NCI-H748 treated with DMSO at 0.1 percent for 48 hours (cell line): Measurements from ENCODE around the gene PAM.

Source experiments
- DNase-seq: peaks from one replicate; lab custom pipeline; 2025; lab: John Stamatoyannopoulos, UW

Gene PAM

GRCh38 chr5:102813740-102814139 lies 58.6 kb downstream of the PAM start:
- no peak for DNase-seq

DNA sequence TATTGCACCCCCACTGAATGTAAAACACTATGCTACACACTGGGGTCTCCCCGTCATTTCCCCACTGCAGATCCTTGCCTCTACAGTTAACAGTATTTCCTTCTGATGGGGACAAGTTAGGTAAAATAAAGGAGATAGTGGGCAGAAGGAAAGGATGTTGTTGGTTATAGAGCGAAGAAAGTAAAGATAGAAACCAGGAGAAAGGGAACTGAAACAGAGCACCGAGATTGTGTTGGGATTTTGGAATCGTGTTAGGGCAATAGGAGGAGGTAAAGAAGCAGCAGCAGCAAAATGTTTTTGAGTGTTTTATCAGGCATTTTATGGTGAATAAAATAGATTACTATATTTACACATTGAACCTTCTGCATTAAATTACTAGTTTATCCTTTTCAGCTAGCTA lies 60.0 kb downstream of the PAM start:
- DNase-seq = no peak

- DNase-seq = no peak
These were observed 60.6 kb downstream of the PAM start for GRCh38 chr5:102815540-102816332.

- no peak for DNase-seq
These were observed 63.2 kb downstream of the PAM start for GRCh38 chr5:102818345-102818744.

DNA sequence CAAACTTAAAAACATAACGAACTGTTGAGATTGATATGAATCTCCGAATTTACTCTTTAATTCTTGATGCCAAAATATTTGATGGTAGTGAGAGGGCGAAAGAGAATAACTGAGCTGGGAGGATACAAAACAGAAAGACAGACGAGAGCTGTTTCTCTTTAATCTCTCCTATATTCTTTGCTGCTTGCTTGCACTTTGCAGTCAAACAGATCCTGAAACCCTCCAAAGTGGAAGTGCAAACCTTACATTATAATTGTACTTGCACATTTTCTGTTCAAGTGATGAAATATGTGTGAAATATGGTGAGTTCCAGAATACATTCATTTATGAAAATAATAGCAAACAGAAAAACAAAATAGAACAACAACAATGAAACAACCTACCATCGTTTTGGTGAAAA lies 63.8 kb downstream of the PAM start:
- no peak for DNase-seq

DNA sequence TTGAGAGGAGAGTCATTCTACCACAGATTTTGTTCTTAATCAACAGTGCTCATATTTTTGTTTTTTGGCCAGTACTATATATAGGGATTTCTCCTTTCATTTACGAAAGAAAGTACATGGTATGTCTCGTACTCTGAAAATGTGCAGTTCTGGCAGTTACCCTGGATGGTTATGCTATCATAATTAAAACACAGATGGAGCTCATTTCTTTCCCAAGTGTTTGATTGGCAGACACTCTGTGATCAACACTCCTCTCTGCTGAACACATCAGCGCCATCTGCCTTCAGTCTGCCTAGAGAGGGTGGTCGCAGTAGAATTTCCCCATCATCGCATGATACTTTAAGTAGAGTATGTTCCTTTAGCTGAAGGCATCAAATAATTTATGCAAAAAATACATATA lies 64.5 kb downstream of the PAM start:
- no peak for DNase-seq

GRCh38 chr5:102823441-102823874 lies 68.4 kb downstream of the PAM start:
- no peak for DNase-seq

GRCh38 chr5:102826629-102827028 lies 71.5 kb downstream of the PAM start:
- DNase-seq = no peak

GRCh38 chr5:102830241-102830640 lies 75.1 kb downstream of the PAM start:
- no peak for DNase-seq

- DNase-seq = no peak
These were observed 77.3 kb downstream of the PAM start for GRCh38 chr5:102832445-102832844.

DNA sequence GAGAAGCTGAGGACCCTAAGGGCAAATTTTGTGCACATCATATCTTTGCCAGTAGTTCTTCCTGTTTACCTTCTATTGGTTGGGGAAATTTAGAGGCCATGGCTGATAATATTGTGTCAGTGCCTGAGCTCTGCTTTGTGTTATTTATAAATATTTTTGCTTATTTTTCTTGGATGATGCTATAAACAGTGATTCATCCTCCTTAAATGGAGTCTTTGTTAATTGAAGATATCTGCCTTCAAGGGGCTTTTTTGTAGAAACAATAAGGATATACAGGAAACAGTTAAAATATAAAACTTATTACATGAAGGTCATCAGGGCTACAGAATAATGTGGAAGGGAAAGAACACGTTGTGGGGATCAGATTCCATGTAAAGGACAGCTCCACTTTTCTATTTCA lies 78.0 kb downstream of the PAM start:
- no peak for DNase-seq

- no peak for DNase-seq
These were observed 79.4 kb downstream of the PAM start for GRCh38 chr5:102834438-102834964.

DNA sequence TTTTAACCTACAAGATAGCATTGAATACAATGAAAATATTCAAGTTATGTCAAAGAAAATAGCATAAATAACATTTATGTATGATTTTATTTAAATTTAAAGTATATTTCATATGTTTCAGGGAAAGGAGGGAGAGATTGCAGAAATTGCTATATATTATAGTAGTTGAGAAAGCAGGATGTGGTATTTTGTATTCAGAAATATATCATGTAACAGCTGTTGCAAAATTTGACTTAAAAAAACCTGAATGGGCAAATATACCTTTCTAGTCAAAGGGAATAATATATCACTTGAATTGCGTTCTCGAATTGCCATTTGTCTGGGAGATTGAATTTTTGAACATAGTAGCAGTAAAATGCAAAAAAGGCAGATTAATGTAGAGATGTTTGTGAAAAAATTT lies 80.6 kb downstream of the PAM start:
- no peak for DNase-seq

DNA sequence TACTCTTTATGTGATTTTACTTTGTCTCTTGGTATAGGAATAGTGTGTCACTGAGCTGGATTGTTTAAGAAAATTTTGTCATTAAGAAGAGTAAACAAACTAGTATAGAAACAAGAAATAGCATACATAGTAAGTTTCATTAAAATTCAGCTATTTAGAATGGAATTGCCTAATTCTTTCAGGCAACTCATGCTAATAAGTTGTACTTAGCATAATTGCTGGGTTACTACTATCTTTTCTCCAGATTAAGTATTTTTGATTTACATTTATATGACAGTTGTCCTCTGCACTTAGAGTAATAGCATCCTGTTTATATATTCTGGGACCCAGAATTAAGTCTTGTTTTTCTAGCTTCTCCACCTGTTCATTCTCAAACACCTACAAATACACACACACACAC lies 85.9 kb downstream of the PAM start:
- DNase-seq = no peak

- no peak for DNase-seq
These were observed 88.9 kb downstream of the PAM start for GRCh38 chr5:102843997-102844396.

- DNase-seq = peak; percentile 13
These were observed 89.9 kb downstream of the PAM start for GRCh38 chr5:102845041-102845440.

- no peak for DNase-seq
These were observed 95.4 kb downstream of the PAM start for GRCh38 chr5:102850503-102850902.

GRCh38 chr5:102853680-102854079 lies 98.6 kb downstream of the PAM start:
- DNase-seq = no peak

DNA sequence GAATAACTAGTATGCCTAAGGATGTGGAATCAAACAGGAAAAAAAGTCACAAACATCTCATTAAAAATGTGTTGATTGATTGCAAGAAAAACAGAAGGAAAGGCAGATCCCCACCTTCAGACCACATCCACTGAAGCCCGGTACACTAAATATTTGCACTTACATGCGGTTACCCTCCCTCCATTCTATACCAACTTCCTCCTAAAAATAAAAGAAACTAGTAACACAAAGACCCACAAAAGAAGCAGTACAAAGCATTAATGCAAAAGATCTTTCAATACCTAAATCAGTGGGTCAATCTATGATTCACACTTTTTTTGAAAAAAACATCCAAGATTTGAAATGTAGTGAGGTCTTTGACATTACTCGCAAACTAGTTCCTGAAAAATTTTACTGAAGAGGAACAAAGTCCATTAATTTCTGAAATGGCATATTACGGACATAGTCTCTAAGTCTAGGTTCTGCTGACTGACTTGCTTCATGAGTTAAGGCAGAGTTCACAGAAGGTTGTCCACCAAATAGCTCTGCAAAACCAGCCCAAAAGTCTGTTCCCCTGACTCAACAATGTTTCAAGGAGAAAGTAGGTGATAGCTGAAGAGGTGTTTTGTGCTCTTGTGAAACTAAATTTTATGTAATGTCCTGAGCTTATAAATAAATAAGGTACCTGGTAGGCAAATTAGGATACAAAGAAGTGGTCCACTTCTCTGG lies 100.7 kb downstream of the PAM start:
- no peak for DNase-seq

DNA sequence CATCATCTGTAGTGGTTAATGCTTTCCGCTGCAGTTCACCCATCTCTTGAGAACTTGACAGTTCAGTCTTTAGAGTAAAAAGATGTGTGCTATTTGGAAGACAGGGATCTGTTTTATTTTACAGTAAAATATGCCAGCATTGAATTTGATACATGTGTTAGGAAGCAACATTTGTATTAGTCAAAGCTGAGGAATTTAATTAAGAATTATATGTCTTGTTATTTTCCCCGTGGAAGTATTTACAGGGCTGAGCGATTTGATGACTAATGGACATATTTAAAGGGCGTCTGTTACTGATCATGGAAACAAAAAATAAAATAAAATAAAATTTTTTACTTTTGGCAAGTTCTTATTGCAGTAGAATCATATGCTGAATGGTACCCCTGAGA lies 101.3 kb downstream of the PAM start:
- no peak for DNase-seq

DNA sequence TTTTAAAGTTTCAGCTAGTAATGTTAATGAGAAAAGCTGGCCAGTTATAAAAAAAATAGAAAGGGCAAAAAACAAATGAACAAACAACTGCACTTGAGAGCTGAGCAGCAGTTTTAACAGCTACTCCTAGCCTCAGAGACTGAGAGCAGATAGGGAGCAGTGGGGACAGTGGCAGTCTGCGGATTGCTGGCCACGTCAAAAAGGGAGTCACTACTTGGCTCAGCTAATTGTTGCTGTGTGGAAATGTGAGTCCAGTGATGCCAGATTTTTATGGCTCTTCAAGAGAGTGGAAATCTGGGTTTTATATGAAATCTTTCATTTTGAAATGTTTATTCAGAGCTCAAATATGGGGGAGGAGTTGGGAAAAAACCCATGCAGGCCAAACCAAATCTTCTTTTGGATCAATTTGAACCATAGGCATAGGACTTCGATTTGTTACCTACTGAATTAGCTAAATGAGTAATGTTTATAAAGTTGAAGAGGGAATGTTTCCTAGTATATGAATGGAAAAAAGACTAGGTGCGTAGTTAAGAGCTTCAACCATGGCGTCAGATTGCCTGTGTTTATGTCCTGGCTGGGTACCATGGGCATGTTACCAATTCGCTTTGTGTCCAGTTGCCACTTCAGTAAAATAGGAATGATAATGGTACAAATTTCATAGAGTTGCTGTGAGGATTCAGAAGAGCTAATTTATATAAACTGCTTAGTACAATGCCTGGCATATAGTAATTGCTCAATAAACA lies 102.1 kb downstream of the PAM start:
- DNase-seq = no peak

DNA sequence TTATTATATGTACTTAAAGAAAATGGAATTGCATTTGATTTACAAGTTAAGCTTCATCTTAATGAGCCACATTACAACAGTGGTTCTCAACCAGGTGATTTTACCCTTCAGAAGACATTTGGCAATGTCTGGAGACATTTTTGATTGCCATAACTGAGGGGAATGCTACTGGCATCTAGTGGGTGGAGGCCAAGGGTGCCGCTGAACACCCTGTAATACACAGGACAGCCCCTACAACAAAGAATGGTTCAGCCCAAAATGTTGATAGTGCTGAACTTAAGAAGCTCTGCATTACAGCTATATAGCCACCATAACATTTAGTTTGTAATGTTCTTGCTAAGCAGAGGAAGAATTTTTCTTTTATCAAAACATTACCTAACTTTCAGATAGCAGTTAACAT lies 103.1 kb downstream of the PAM start:
- DNase-seq = no peak

DNA sequence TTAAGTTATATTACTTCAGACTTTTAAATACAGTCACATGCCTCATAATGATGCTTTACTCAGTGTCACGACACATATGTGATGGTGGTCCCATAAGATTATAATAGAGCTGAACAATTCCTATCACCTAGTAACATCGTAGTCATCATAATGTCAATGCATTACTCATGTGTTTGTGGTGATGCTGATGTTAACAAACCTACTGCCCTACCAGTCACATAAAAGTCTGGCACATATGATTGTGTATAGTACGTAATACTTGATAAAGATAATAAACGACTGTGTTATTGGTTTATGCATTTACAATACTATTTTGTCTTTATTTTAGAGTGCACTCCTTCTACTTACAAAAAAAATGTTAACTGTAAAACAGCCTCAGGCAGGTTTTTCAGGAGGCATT lies 103.7 kb downstream of the PAM start:
- no peak for DNase-seq
